ENCODE results near the gene REEP6.

Gene REEP6

GRCh38 chr19:1482361-1483130, 8.4 kb upstream of the REEP6 start:
- no peak for TF ChIP-seq CTCF (IDR thresholded peaks at IDR 0.05; ENCODE audit: borderline replicate concordance, insufficient read depth, low read depth, low read length)
- H3K4me3 ChIP-seq (ENCODE audit: low read depth, low read length), result no peak overlapping the region

- H3K4me3 ChIP-seq (ENCODE audit: low read depth, low read length), result no peak overlapping the region
- TF ChIP-seq CTCF (IDR thresholded peaks at IDR 0.05; ENCODE audit: borderline replicate concordance, insufficient read depth, low read depth, low read length), result no peak
These were observed 7.6 kb upstream of the REEP6 start for GRCh38 chr19:1483131-1483978.

- no peak for TF ChIP-seq CTCF (IDR thresholded peaks at IDR 0.05; ENCODE audit: borderline replicate concordance, insufficient read depth, low read depth, low read length)
- H3K4me3 ChIP-seq (ENCODE audit: low read depth, low read length), result no peak overlapping the region
These were observed 7.0 kb upstream of the REEP6 start for GRCh38 chr19:1483979-1484428.

GRCh38 chr19:1486720-1487575, 4.0 kb upstream of the REEP6 start:
- TF ChIP-seq CTCF (IDR thresholded peaks at IDR 0.05; ENCODE audit: borderline replicate concordance, insufficient read depth, low read depth, low read length), result no peak
- H3K4me3 ChIP-seq (ENCODE audit: low read depth, low read length), result no peak overlapping the region

GRCh38 chr19:1487576-1488281, 3.3 kb upstream of the REEP6 start:
- TF ChIP-seq CTCF (IDR thresholded peaks at IDR 0.05; ENCODE audit: borderline replicate concordance, insufficient read depth, low read depth, low read length), result no peak
- H3K4me3 ChIP-seq (ENCODE audit: low read depth, low read length), result no peak overlapping the region

- TF ChIP-seq CTCF (IDR thresholded peaks at IDR 0.05; ENCODE audit: borderline replicate concordance, insufficient read depth, low read depth, low read length), result no peak
These were observed 2.7 kb upstream of the REEP6 start for GRCh38 chr19:1488282-1488601.

More at GRCh38 chr19:1488282-1488601, 2.7 kb upstream of the REEP6 start:
- no peak overlapping the region for H3K4me3 ChIP-seq (ENCODE audit: low read depth, low read length)
